ENCODE data around the gene CCDC40. TPM values are rescaled to one million over a fixed set of nuclear protein-coding genes. Genes with fewer than 3 reads are reported as not detected.

CCDC40 gene
- total RNA-seq, 2 donors from 2014 or later = 1.2 to 3.6 TPM

GRCh38 chr17:80002690-80003490 is 33.6 kb upstream of the CCDC40 start:
- Histone ChIP-seq H3K4me1 (peaks cover 11% of the 10 kb centered on the region), H3K27me3 (no peaks in the 10 kb centered on the region), H3K36me3 (no peaks in the 10 kb centered on the region), H3K27ac (no peak overlapping the region), H3K4me3 (no peak overlapping the region), H3K9me3 (no peaks in the 10 kb centered on the region), H3K9ac (ENCODE audit: low read depth in 2 of 2, low read length in 2 of 2) (peak overlapping the region in 1 of 2 donors; percentile 26)
- intact Hi-C loops (cut with DNase I) = no loop called here
- TF ChIP-seq, protein P1, sequence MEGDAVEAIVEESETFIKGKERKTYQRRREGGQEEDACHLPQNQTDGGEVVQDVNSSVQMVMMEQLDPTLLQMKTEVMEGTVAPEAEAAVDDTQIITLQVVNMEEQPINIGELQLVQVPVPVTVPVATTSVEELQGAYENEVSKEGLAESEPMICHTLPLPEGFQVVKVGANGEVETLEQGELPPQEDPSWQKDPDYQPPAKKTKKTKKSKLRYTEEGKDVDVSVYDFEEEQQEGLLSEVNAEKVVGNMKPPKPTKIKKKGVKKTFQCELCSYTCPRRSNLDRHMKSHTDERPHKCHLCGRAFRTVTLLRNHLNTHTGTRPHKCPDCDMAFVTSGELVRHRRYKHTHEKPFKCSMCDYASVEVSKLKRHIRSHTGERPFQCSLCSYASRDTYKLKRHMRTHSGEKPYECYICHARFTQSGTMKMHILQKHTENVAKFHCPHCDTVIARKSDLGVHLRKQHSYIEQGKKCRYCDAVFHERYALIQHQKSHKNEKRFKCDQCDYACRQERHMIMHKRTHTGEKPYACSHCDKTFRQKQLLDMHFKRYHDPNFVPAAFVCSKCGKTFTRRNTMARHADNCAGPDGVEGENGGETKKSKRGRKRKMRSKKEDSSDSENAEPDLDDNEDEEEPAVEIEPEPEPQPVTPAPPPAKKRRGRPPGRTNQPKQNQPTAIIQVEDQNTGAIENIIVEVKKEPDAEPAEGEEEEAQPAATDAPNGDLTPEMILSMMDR (IDR thresholded peaks at IDR 0.05) = no peak
- no peak for DNase-seq

DNA sequence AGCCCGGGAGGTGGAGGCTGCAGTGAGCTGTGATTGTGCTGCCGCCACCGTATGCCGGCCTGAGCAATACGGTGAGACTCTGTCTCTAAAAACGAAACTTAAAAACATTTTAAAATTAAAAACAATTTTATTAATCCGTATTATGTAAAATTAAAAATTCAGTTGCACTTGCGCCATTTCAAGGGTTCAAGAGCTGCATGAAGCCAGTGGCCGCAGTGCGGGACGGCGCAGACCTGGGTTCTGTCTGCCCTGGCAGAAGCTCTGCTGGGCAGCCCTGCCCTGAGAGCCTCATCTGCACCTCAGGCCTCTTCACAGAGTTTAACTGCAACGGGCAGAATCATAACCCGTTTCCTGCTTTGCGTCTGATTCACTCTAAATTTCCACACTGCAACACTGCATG is 32.5 kb upstream of the CCDC40 start:
- Histone ChIP-seq H3K27ac (no peak overlapping the region), H3K9ac (ENCODE audit: low read depth in 2 of 2, low read length in 2 of 2) (no peak overlapping the region), H3K4me3 (no peak overlapping the region), H3K9me3 (no peaks in the 10 kb centered on the region), H3K4me1 (peaks cover 11% of the 10 kb centered on the region), H3K27me3 (no peaks in the 10 kb centered on the region), H3K36me3 (no peaks in the 10 kb centered on the region)
- intact Hi-C loops (cut with DNase I) = no loop called here
- DNase-seq = no peak
- TF ChIP-seq, protein P1 (IDR thresholded peaks at IDR 0.05) = no peak

- peak; percentile 53 for DNase-seq
- Histone ChIP-seq H3K4me1 (peaks cover 11% of the 10 kb centered on the region), H3K4me3 (no peak overlapping the region), H3K9me3 (no peaks in the 10 kb centered on the region), H3K27me3 (no peaks in the 10 kb centered on the region), H3K9ac (ENCODE audit: low read depth in 2 of 2, low read length in 2 of 2) (peak overlapping the region in 1 of 2 donors; percentile 12), H3K36me3 (no peaks in the 10 kb centered on the region), H3K27ac (no peak overlapping the region)
- TF ChIP-seq, protein P1 (IDR thresholded peaks at IDR 0.05) = peak; percentile 99
- intact Hi-C loops (cut with DNase I) = loop anchor here (5.0 kb wide), 1 partner anchor 77 kb away; no protein-coding TSS in a partner anchor
Measured at GRCh38 chr17:80005360-80006338, 30.8 kb upstream of the CCDC40 start.

- no peak overlapping the region for H3K9ac ChIP-seq (ENCODE audit: low read depth in 2 of 2, low read length in 2 of 2)
- H3K27ac ChIP-seq = no peak overlapping the region
- no peaks in the 10 kb centered on the region for H3K9me3 ChIP-seq
- no peak overlapping the region for H3K4me3 ChIP-seq
- no peak for DNase-seq
- peaks cover 11% of the 10 kb centered on the region for H3K4me1 ChIP-seq
- H3K36me3 ChIP-seq = no peaks in the 10 kb centered on the region
- H3K27me3 ChIP-seq = no peaks in the 10 kb centered on the region
- TF ChIP-seq, protein P1 (IDR thresholded peaks at IDR 0.05) = no peak
- intact Hi-C loops (cut with DNase I) = loop anchor here (5.0 kb wide), 1 partner anchor 76 kb away; no protein-coding TSS in a partner anchor
Measured at GRCh38 chr17:80006339-80006720, 30.1 kb upstream of the CCDC40 start.
